B cell (primary cell): ENCODE data around the gene VWA5A.

Experiments
- CTCF ChIP-seq: fragments of 200-600 bp; IDR thresholded peaks from one replicate; pipeline ENCODE4 v1.8.0; 2022; ENCODE audit warnings: antibody characterized with exemption, mild to moderate bottlenecking
- EZH2 ChIP-seq: IDR thresholded peaks from 2 replicates; pipeline ENCODE4 v1.6.1; 2012; ENCODE audit warnings: borderline replicate concordance, low read depth, mild to moderate bottlenecking, moderate library complexity, low read length; ENCODE audit not compliant: insufficient read depth, poor library complexity, severe bottlenecking

- TF ChIP-seq CTCF, result peak; percentile 51
- TF ChIP-seq EZH2, result no peak
Observed at GRCh38 chr11:124069429-124070401, 45.5 kb upstream of the VWA5A start.
